ENCODE data around the gene GDF10. TPM values are rescaled to one million over a fixed set of nuclear protein-coding genes. Genes with fewer than 3 reads are reported as not detected.

The GDF10 gene
- total RNA-seq, 4 donors from 2014 or later = 0.79 to 1.2 (median 1.00) TPM; not detected in 1

GRCh38 chr10:47253651-47254375, 46.2 kb upstream of the GDF10 start:
- DNase-seq = peak; percentile 1
- H3K4me1 ChIP-seq = no peaks in the 10 kb centered on the region
- in situ Hi-C loops (cut with MboI; ENCODE audit: low pct_ligation_motif_present in 1 of 4, low pct_unique_long_range_greater_than_20kb in 1 of 4, low sequenced_read_pairs in 3 of 4) = no loop called here
- intact Hi-C loops (cut with DNase I; ENCODE audit: low total_unique reads) = no loop called here
- H3K9me3 ChIP-seq = no peaks in the 10 kb centered on the region
- H3K4me3 ChIP-seq = no peak overlapping the region
- no peaks in the 10 kb centered on the region for H3K36me3 ChIP-seq
- WGBS, 2 donors (ENCODE audit: low coverage in 1 of 2) = 81% methylated on average over 17 of the region's 19 CpGs; no CpG with 5 or more reads in 1 of the 2 donors
- no peak overlapping the region for H3K27ac ChIP-seq
- no peak for TF ChIP-seq EP300 (IDR thresholded peaks at IDR 0.05; ENCODE audit: low read depth)
- no peak for TF ChIP-seq POLR2AphosphoS5 (IDR thresholded peaks at IDR 0.05)
- TF ChIP-seq, protein P1, sequence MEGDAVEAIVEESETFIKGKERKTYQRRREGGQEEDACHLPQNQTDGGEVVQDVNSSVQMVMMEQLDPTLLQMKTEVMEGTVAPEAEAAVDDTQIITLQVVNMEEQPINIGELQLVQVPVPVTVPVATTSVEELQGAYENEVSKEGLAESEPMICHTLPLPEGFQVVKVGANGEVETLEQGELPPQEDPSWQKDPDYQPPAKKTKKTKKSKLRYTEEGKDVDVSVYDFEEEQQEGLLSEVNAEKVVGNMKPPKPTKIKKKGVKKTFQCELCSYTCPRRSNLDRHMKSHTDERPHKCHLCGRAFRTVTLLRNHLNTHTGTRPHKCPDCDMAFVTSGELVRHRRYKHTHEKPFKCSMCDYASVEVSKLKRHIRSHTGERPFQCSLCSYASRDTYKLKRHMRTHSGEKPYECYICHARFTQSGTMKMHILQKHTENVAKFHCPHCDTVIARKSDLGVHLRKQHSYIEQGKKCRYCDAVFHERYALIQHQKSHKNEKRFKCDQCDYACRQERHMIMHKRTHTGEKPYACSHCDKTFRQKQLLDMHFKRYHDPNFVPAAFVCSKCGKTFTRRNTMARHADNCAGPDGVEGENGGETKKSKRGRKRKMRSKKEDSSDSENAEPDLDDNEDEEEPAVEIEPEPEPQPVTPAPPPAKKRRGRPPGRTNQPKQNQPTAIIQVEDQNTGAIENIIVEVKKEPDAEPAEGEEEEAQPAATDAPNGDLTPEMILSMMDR (IDR thresholded peaks at IDR 0.05) = no peak
- TF ChIP-seq POLR2A (IDR thresholded peaks at IDR 0.05) = no peak
- no peaks in the 10 kb centered on the region for H3K27me3 ChIP-seq

GRCh38 chr10:47254611-47255010, 45.4 kb upstream of the GDF10 start:
- Histone ChIP-seq H3K9me3 (no peaks in the 10 kb centered on the region), H3K27ac (no peak overlapping the region)
- in situ Hi-C loops (cut with MboI; ENCODE audit: low pct_ligation_motif_present in 1 of 4, low pct_unique_long_range_greater_than_20kb in 1 of 4, low sequenced_read_pairs in 3 of 4) = no loop called here

DNA sequence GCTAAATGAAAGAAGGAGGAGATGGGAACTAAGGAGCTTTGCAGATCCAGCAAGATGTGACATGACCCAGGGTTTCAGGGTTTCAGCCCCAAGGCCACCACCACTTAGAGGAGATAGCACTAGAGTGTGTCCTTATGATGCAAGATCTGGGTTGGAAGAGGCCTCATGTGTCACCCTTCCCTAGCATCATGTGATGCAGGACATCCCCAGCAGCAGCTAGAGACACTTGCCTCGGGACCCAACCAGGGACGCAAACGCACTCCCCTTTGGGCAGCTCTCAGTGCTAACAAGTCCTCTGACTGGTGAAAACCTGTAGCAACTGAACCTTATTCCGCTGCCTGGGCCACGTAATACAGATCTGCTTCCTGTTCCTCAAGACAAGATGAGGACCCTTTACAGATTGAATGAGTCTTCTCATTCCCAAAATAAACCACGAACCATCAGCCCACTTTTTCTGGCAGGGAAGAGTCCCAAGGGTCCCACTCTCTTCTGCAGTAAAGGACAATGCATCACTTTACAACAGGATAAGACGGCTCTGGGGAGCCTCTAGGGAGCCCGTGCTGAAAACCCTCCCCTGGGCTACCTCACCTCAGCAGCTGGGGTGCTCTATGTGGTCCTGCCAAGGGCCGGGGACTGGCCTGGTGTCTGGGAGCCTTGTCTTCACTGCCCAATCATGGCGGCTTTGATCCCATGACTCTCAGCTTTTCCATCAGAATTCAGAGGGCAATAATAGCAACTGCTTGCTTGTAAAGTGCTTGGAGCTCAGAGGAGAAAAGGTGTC, 44.8 kb upstream of the GDF10 start:
- Histone ChIP-seq H3K36me3 (no peaks in the 10 kb centered on the region), H3K4me1 (no peaks in the 10 kb centered on the region), H3K4me3 (no peak overlapping the region), H3K9me3 (no peaks in the 10 kb centered on the region), H3K27ac (no peak overlapping the region), H3K27me3 (no peaks in the 10 kb centered on the region)
- WGBS, 2 donors (ENCODE audit: low coverage in 1 of 2) = 89 to 93% methylated on average over 5 to 10 of the region's 10 CpGs
- peak; percentile 4 for DNase-seq
- in situ Hi-C loops (cut with MboI; ENCODE audit: low pct_ligation_motif_present in 1 of 4, low pct_unique_long_range_greater_than_20kb in 1 of 4, low sequenced_read_pairs in 3 of 4) (no loop called here), intact Hi-C loops (cut with DNase I; ENCODE audit: low total_unique reads) (no loop called here)
- TF ChIP-seq POLR2A (IDR thresholded peaks at IDR 0.05) (no peak), POLR2AphosphoS5 (IDR thresholded peaks at IDR 0.05) (no peak), EP300 (IDR thresholded peaks at IDR 0.05; ENCODE audit: low read depth) (no peak)
- TF ChIP-seq, protein P1 (IDR thresholded peaks at IDR 0.05) = no peak

More at GRCh38 chr10:47254611-47255010, 45.4 kb upstream of the GDF10 start:
- DNase-seq = no peak
- no peaks in the 10 kb centered on the region for H3K27me3 ChIP-seq
- no peak overlapping the region for H3K4me3 ChIP-seq
- no peaks in the 10 kb centered on the region for H3K36me3 ChIP-seq
- intact Hi-C loops (cut with DNase I; ENCODE audit: low total_unique reads) = no loop called here
- TF ChIP-seq POLR2AphosphoS5 (IDR thresholded peaks at IDR 0.05) = no peak
- TF ChIP-seq POLR2A (IDR thresholded peaks at IDR 0.05) = no peak
- TF ChIP-seq, protein P1 (IDR thresholded peaks at IDR 0.05) = no peak
- no peak for TF ChIP-seq EP300 (IDR thresholded peaks at IDR 0.05; ENCODE audit: low read depth)
- H3K4me1 ChIP-seq = no peaks in the 10 kb centered on the region
- 80 to 89% methylated on average over 1 to 2 of the region's 2 CpGs for WGBS, 2 donors (ENCODE audit: low coverage in 1 of 2)

- H3K4me3 ChIP-seq = no peak overlapping the region
- TF ChIP-seq POLR2AphosphoS5 (IDR thresholded peaks at IDR 0.05) (no peak), EP300 (IDR thresholded peaks at IDR 0.05; ENCODE audit: low read depth) (no peak)
- H3K9me3 ChIP-seq = no peaks in the 10 kb centered on the region
- intact Hi-C loops (cut with DNase I; ENCODE audit: low total_unique reads) = no loop called here
- H3K4me1 ChIP-seq = no peaks in the 10 kb centered on the region
- no peak for DNase-seq
- in situ Hi-C loops (cut with MboI; ENCODE audit: low pct_ligation_motif_present in 1 of 4, low pct_unique_long_range_greater_than_20kb in 1 of 4, low sequenced_read_pairs in 3 of 4) = no loop called here
- H3K27me3 ChIP-seq = no peaks in the 10 kb centered on the region
- H3K27ac ChIP-seq = no peak overlapping the region
- no peaks in the 10 kb centered on the region for H3K36me3 ChIP-seq
- 100% methylated on average over 1 of the region's 1 CpG; no CpG with 5 or more reads in 1 of the 2 donors for WGBS, 2 donors (ENCODE audit: low coverage in 1 of 2)
These were observed 44.1 kb upstream of the GDF10 start for GRCh38 chr10:47255866-47256265.

Data from transverse colon (tissue), 4 donors.